HepG2 (cell line): Measurements from ENCODE around the gene TFCP2L1.

Experiments used
- CBX2 ChIP-seq, 2 experiments: fragments of 200-600 bp in 1 of 2; sonication (generic); formaldehyde crosslinking in 1 of 2; IDR thresholded peaks; 2 replicates each; pipeline versions ENCODE4 v1.7.0 to v1.8.1; 2018 to 2022; ENCODE audit warnings: low read depth in 2 of 2, low read length in 1 of 2, mild to moderate bottlenecking in 1 of 2, missing genetic modification reagents in 1 of 2
- POLR2G ChIP-seq: fragments of 200-400 bp; formaldehyde crosslinking; IDR thresholded peaks from 2 replicates; pipeline ENCODE4 v1.6.1; 2018; ENCODE audit warnings: mild to moderate bottlenecking, low read depth, low read length, moderate library complexity
- RAD21 ChIP-seq: fragments of 450-650 bp; formaldehyde crosslinking; IDR thresholded peaks from 2 replicates; pipeline ENCODE4 v1.5.0; 2020; ENCODE audit warnings: mild to moderate bottlenecking
- REST ChIP-seq, 2 experiments: IDR thresholded peaks; 2 replicates each; pipeline ENCODE4 v1.6.1; 2011 to 2012; ENCODE audit warnings: low read length in 2 of 2, borderline replicate concordance in 1 of 2, low read depth in 1 of 2, mild to moderate bottlenecking in 1 of 2, moderate library complexity in 1 of 2
- ZFP41 ChIP-seq: sonication (generic); formaldehyde crosslinking; IDR thresholded peaks from 2 replicates; pipeline ENCODE4 v1.4.0; 2020; ENCODE audit warnings: mild to moderate bottlenecking, missing genetic modification reagents, borderline replicate concordance
- ZNF350 ChIP-seq: sonication (generic); formaldehyde crosslinking; IDR thresholded peaks from 2 replicates; pipeline ENCODE4 v1.4.0; 2020; ENCODE audit warnings: mild to moderate bottlenecking, low read depth, missing genetic modification reagents, borderline replicate concordance
- ZNF550 ChIP-seq: sonication (generic); formaldehyde crosslinking; IDR thresholded peaks from 2 replicates; pipeline ENCODE4 v1.4.0; 2020; ENCODE audit warnings: mild to moderate bottlenecking, missing genetic modification reagents, borderline replicate concordance
- ZNF749 ChIP-seq: sonication (generic); formaldehyde crosslinking; IDR thresholded peaks from 2 replicates; pipeline ENCODE4 v1.8.0; 2022; ENCODE audit warnings: mild to moderate bottlenecking, missing genetic modification reagents, moderate library complexity, borderline replicate concordance
- TF ChIP-seq, protein P1 (sequence below): sonication (generic); formaldehyde crosslinking; IDR thresholded peaks from 2 replicates; pipeline ENCODE4 v1.8.1; 2022; ENCODE audit warnings: low read depth, mild to moderate bottlenecking, missing genetic modification reagents
- TF ChIP-seq, protein P2 (sequence below): sonication (generic); formaldehyde crosslinking; IDR thresholded peaks from 2 replicates; pipeline ENCODE4 v1.5.0; 2020; ENCODE audit warnings: mild to moderate bottlenecking, missing genetic modification reagents, moderate library complexity

DNA sequence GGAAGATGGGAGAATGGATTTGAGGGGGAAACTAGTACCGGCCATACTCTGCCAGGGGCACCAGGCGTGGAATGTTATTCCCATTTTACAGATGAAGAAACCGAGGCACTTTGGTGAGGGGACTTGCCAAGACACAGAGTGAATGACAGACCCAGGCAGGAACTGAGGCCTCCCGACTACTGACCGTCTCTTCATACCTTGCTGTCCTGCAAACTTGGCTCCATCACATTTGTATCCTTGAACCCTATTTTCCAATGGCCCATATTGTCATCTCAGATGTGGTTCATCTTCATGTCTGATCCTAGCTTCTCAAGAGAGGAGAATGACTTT lies 6.2 kb upstream of the TFCP2L1 start:
- TF ChIP-seq ZFP41 (CRISPR knock-in tag) (no peak), REST (IDR thresholded peaks at IDR 0.05; ENCODE audit: borderline replicate concordance in 1 of 2, low read depth in 1 of 2, low read length in 2 of 2) (no peak), POLR2G (no peak), ZNF550 (no peak), ZNF350 (CRISPR knock-in tag) (no peak), RAD21 (CRISPR knock-in tag) (no peak), CBX2 (IDR thresholded peaks at IDR 0.05; ENCODE audit: low read depth, low read length) (no peak), CBX2 (CRISPR knock-in tag; IDR thresholded peaks at IDR 0.05; ENCODE audit: low read depth) (no peak), ZNF749 (CRISPR knock-in tag) (no peak)
- TF ChIP-seq, protein P1, sequence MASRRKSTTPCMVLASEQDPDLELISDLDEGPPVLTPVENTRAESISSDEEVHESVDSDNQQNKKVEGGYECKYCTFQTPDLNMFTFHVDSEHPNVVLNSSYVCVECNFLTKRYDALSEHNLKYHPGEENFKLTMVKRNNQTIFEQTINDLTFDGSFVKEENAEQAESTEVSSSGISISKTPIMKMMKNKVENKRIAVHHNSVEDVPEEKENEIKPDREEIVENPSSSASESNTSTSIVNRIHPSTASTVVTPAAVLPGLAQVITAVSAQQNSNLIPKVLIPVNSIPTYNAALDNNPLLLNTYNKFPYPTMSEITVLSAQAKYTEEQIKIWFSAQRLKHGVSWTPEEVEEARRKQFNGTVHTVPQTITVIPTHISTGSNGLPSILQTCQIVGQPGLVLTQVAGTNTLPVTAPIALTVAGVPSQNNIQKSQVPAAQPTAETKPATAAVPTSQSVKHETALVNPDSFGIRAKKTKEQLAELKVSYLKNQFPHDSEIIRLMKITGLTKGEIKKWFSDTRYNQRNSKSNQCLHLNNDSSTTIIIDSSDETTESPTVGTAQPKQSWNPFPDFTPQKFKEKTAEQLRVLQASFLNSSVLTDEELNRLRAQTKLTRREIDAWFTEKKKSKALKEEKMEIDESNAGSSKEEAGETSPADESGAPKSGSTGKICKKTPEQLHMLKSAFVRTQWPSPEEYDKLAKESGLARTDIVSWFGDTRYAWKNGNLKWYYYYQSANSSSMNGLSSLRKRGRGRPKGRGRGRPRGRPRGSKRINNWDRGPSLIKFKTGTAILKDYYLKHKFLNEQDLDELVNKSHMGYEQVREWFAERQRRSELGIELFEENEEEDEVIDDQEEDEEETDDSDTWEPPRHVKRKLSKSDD (CRISPR knock-in tag), result no peak
- TF ChIP-seq, protein P2, sequence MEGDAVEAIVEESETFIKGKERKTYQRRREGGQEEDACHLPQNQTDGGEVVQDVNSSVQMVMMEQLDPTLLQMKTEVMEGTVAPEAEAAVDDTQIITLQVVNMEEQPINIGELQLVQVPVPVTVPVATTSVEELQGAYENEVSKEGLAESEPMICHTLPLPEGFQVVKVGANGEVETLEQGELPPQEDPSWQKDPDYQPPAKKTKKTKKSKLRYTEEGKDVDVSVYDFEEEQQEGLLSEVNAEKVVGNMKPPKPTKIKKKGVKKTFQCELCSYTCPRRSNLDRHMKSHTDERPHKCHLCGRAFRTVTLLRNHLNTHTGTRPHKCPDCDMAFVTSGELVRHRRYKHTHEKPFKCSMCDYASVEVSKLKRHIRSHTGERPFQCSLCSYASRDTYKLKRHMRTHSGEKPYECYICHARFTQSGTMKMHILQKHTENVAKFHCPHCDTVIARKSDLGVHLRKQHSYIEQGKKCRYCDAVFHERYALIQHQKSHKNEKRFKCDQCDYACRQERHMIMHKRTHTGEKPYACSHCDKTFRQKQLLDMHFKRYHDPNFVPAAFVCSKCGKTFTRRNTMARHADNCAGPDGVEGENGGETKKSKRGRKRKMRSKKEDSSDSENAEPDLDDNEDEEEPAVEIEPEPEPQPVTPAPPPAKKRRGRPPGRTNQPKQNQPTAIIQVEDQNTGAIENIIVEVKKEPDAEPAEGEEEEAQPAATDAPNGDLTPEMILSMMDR, result no peak
